ENCODE data around the gene ZNF562.

DNA sequence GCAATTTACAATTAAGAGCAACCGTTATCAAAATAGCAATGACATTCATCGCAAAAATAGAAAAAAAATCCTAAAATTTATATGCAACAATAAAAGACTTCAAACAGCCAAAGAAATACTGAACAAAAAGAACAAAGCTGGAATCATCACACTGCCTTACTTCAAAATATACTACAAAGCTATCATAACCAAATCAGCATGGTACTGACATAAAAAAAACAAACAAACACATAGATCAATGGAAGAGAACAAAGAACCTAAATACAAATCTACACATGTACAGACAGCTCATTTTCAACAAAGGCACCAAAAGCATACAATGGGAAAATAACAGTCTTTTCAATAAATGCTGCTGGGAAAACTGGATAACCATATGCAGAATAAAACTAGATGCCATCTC, 6.4 kb downstream of the ZNF562 start:
- no peak for TF ChIP-seq CTCF (IDR thresholded peaks at IDR 0.05)
- TF ChIP-seq POLR2A (IDR thresholded peaks at IDR 0.05; ENCODE audit: low read length): no peak
- TF ChIP-seq, protein P1, sequence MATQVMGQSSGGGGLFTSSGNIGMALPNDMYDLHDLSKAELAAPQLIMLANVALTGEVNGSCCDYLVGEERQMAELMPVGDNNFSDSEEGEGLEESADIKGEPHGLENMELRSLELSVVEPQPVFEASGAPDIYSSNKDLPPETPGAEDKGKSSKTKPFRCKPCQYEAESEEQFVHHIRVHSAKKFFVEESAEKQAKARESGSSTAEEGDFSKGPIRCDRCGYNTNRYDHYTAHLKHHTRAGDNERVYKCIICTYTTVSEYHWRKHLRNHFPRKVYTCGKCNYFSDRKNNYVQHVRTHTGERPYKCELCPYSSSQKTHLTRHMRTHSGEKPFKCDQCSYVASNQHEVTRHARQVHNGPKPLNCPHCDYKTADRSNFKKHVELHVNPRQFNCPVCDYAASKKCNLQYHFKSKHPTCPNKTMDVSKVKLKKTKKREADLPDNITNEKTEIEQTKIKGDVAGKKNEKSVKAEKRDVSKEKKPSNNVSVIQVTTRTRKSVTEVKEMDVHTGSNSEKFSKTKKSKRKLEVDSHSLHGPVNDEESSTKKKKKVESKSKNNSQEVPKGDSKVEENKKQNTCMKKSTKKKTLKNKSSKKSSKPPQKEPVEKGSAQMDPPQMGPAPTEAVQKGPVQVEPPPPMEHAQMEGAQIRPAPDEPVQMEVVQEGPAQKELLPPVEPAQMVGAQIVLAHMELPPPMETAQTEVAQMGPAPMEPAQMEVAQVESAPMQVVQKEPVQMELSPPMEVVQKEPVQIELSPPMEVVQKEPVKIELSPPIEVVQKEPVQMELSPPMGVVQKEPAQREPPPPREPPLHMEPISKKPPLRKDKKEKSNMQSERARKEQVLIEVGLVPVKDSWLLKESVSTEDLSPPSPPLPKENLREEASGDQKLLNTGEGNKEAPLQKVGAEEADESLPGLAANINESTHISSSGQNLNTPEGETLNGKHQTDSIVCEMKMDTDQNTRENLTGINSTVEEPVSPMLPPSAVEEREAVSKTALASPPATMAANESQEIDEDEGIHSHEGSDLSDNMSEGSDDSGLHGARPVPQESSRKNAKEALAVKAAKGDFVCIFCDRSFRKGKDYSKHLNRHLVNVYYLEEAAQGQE (IDR thresholded peaks at IDR 0.05): no peak
- no peak for TF ChIP-seq CEBPB (IDR thresholded peaks at IDR 0.05)
- no peak for TF ChIP-seq CHD2 (IDR thresholded peaks at IDR 0.05; ENCODE audit: low read length, partially characterized antibody)
- no peak for TF ChIP-seq MYC (IDR thresholded peaks at IDR 0.05; ENCODE audit: borderline replicate concordance, low read length)
- no peak for TF ChIP-seq EP300 (IDR thresholded peaks at IDR 0.05)
- TF ChIP-seq ZC3H11A (IDR thresholded peaks at IDR 0.05): no peak
- no peak for TF ChIP-seq TP53 (CRISPR knock-in tag; IDR thresholded peaks at IDR 0.05)
- TF ChIP-seq MAZ (IDR thresholded peaks at IDR 0.05; ENCODE audit: borderline replicate concordance, low read depth, low read length): no peak
- TF ChIP-seq, protein P2, sequence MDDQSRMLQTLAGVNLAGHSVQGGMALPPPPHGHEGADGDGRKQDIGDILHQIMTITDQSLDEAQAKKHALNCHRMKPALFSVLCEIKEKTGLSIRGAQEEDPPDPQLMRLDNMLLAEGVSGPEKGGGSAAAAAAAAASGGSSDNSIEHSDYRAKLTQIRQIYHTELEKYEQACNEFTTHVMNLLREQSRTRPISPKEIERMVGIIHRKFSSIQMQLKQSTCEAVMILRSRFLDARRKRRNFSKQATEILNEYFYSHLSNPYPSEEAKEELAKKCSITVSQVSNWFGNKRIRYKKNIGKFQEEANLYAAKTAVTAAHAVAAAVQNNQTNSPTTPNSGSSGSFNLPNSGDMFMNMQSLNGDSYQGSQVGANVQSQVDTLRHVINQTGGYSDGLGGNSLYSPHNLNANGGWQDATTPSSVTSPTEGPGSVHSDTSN (IDR thresholded peaks at IDR 0.05): no peak
- TF ChIP-seq BCL3 (IDR thresholded peaks at IDR 0.05): no peak
